Cerebellar cortex (tissue), 1 donor: ENCODE data around the gene PSPN.

ENCODE experiments used
- DNase-seq: peaks from one replicate; pipeline ENCODE4 v3.0.0-alpha.2; 2015; ENCODE audit warnings: low spot score

Gene PSPN, protein sequence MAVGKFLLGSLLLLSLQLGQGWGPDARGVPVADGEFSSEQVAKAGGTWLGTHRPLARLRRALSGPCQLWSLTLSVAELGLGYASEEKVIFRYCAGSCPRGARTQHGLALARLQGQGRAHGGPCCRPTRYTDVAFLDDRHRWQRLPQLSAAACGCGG

DNA sequence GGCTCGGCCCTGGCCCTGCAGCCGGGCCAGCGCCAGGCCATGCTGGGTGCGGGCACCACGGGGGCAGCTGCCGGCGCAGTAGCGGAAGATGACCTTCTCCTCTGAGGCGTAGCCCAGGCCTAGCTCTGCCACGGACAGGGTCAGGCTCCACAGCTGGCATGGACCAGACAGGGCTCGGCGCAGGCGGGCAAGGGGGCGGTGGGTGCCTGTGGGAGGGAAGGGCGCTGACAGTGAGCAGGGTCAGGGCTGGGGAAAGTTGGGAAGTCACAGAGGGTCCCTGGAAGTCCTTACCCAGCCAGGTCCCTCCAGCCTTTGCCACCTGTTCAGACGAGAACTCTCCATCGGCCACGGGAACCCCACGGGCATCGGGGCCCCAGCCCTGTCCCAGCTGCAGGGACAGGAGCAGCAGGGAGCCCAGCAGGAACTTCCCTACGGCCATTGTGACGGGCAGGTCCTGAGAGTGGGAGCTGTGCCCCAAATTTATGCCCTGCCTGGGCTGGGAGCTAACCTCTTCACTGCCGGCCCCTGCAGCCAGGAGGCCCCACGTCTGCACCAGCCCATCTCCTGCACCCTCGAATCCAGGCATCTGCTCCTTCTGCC is at the start of gene PSPN:
TSS of gene PSPN (minus strand) at position 523 of the 600 bp plus-strand sequence. CDS start at position 439, 84 bp downstream.
- DNase-seq = no peak

GRCh38 chr19:6424939-6425731 is 49.4 kb upstream of the PSPN start:
- DNase-seq = peak; percentile 100

DNA sequence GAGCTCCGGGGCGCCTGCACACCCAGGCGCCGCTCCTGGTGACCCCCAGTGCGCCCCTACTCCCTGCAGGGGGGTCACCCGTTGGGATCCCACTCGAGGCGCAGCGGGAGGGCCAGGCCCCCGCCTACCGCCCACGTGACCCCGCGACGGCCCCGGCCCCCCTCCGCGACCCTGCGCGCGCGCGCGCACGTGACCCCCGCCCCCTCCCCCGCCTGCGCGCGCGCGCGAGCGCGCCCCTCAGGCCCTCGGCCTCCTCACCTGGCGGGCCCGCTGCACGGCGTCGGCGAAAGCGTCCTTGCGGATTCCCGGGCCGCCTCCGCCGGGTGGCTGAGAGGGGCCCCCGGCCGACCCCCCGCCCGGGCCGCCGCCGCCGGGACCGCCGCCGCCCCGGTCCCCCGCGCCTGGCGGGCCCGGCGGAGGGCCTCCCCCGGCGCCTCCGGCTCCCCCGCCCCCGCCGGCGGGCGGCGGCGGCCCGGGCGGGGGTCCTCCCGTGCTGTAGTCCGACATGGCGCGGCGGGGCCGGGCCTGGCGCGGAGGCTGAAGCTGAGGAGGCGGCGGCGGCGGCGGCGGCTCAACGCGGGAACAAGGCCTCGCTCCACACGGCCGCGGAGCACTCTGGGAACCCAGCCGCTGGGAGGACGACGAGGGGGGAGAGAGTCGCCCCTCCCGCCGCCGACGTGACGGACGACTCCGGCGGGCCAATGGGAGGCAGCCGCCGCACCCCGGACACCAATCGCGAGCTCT is 48.6 kb upstream of the PSPN start, which contains the start of gene KHSRP:
TSS of gene KHSRP (minus strand) at position 617 of the 744 bp plus-strand sequence. CDS start at position 507, 110 bp downstream.
- no peak for DNase-seq

GRCh38 chr19:6423499-6424194 is 47.9 kb upstream of the PSPN start:
- DNase-seq = peak; percentile 46

DNA sequence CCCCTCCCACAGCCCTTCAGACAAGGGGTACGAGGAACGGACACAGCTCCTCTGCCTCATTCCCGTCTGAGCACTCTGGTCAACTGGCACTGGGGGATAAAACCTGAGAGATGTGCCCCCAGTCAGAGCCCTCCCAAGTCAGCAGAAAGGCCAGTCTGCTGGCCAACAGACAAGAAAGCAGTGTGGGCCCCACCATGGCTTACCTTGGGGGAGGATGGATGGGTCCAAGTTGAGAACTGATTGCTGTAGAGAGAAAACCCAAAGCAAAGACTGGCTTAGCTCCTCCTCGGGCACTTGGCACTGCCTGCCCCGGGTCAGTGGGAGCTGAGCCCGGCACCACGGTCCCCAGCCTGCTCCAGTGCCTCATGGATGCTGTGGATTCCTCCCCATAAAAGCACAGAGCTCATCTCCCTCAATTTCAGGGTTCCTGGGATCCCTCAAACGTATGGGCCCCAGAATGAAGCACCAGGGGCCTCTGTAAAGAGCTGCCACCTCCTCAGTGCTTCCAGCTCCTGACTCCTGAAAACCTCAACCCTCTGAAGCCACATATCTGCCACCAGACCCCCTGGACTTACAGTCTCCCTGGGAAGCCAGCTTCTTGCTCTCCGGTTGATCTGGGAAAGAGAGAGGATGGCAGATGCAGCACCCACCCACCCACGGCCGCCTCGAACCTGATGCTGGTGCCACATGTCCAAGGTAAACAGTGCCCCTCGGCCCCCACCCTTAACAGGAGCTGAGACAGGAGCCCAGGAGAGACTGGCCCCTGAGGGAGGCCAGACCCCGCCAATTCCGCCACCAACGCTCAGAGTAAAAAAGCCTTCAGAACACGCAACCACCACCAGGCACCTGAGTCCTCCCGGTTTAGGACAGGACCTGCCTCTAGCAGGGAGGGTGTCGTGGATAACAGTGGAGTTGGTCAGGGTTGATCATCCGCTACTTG is 45.6 kb upstream of the PSPN start:
- no peak for DNase-seq

DNA sequence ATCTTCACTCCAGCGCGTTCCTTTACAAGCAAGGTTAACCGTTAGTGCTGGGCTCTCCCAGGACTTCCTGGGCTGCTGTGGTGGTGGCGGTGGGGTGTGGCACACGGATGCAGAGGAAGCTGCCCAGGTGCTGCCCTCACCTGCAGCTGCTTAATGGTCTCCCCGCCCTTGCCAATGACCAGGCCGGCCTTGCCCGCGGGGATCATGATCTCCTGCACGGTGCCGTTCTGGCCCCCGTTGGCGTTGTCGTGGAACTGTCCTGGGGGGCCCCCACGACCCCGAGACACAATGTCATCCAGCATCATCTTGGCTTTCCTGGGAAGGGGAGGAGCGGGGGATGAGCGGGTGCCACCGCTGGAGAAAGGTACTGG is 42.8 kb upstream of the PSPN start:
- no peak for DNase-seq

DNA sequence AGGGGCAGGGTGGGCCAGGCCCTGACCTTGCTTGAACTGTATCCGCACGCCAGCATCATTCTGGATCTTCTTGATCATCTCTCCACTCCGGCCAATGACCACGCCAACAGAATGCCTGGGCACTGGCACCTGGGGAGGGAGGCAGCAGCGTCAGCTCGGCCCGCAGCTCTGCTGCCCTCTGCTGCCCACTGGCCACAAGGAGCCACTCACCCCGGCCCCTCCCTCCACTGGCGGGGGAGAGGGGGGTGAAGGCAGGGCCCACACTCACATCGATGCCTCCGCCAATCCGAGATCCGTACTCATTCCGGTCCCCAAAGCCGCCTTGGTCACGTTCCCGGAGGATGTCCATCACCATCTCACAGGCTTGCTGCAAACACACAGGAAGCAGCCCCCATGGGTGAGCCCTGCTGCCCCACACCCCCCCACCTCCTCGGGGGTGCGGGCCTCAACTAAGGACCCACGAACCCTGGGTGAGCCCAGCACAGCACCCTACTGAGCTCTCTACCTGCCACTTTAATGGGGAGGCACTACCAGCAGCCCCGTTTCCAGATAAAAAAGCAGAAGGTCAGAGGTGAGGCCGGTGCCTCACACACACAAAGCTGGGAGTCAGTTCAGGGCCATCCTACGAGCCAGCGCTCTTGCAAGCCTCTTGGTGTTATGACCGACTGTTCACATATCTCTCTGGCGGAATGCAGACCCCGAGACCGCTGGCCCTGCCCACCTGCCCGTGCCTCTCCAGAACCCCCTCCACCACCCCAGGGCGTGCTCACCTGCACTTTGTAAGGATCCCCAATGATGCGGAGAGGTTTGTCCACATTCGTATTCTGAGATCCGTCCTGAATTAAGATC is 42.2 kb upstream of the PSPN start:
- DNase-seq = peak; percentile 80

- no peak for DNase-seq
These were observed 41.1 kb upstream of the PSPN start for GRCh38 chr19:6416658-6417405.

DNA sequence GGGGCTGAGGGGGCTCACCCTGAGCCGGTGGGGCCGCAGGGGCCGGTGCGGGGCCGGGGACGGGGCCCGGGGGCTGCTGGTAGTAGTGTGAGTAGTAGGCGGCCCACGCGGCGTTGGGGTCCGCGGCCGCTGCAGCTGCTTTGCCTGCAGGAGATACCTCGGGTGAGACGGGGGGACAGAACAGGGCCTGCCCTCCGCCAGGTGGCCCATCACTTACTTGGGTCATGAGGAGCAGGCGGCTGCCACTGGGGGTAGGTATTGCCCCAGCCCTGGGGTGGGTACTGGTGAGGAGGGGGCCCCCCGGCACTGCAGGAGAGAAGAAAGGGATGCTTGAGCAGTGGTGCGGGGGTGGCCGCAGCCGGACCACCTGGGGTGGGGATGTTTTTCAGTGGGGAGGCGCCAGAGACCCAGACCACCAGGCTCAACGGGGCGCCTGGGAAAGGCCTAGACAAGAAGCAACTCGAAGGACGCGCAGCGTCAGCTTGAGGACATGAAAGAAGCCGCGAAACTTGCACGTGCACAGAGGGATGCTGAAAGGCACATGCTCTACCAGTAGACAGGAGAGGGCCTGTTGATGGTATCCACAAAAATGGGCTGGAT is 40.0 kb upstream of the PSPN start:
- DNase-seq = no peak

DNA sequence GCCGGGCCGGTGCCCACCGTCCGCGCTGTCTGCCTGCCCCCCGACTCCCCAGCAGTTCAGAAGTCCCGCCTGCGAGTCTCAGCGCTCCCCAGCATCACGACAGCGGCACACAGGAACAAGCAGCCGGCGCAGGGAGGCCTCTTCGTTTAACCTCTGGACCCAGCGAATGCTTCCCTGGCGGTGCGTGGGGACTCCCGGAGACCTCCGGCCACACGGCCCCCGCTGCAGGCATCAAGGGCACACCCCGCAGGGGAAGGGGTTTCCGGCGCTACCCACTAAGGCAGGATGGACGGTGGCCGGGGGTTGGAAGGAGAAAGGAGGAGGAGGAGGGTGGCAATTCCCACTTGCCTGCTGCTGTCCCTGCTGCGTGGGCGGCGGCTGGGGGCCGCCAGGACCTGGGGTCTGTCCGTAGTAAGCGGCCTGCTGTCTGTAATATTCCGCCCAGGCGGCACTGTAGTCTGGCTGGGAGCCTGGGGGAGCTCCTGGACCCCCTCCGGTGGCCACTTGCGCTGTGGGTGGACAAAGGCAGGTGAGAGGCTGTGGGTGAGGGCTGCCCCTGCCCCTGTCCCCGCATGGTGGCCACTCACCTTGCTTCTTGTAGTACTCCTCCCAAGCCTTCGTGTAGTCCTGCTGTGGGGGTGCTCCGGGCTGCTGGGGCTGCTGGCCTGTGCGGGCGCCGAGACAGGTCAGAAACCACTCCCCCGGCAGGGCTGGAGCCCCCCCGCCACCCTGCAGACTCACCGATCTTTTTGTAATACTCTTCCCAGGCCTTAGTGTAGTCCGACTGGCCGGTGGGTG is 39.3 kb upstream of the PSPN start:
- no peak for DNase-seq

- peak; percentile 38 for DNase-seq
These were observed 38.2 kb upstream of the PSPN start for GRCh38 chr19:6413721-6414643.

GRCh38 chr19:6413291-6413690 is 37.6 kb upstream of the PSPN start:
- no peak for DNase-seq

DNA sequence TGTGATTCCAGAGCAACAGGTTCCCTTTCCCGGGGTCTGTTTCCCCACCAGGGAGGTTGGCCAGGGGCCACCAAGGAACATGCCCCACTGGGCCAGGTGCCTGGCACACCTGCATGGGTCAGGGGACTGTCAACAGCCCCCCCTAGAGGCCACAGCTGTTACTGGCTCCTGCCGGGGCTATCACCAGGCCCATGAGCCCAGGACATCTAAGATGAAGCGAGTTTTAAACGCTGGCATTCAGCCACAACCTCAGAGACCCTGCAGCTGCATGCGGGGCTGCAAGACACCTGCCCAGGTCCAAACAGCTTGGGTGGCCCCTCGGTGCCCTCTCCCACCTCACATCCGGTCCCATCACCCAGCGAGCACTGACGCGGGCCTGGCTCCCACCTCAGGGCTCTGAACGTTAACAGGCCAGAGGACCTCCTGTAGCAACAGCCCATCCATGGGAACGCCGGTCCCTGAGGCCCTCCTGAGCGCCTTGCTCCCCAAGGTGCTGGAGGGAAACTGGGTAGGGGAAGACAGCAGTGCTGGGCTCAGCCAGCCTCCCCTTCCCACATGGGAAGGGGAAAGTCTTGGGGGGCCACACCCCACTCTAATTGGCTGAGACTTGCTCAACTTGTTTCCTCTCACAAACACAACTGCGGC is 36.8 kb upstream of the PSPN start:
- peak; percentile 63 for DNase-seq

- no peak for DNase-seq
These were observed 36.3 kb upstream of the PSPN start for GRCh38 chr19:6412061-6412446.

DNA sequence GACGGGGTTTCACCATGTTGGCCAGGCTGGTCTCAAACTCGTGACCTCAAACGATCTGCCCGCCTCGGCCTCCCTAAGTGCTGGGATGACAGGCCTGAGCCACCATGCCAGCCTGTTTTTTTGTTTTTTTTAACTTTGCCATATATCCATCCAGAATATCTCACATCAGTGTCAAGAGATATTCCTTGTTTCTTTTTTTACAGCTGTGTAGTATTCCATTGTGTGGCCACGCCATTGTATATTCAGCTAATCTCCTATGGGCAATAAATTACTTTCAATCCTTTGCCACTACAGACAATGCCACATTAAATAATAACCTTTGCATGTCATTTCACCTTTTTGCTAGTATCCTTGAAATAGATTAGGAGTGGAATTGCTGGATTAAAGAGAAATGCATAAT is 33.6 kb upstream of the PSPN start:
- DNase-seq = no peak

DNA sequence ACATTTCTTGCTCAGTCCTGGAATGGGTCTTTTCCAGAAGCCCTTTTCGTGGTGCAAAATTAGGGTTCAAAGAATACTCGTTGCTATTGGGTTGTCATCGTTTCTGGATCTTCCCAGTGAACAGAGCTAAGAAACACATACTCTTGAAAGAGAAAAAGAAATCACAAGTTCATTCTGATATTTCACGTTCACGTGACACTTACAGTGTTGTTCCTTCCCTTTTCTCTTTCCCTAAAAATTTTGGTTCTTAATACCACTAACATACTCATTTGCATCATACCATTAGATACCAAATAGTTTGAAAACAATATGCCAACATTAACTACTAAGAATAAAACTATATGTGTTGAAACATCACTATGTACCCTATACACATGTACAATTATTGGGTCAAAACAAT is 30.7 kb upstream of the PSPN start:
- DNase-seq = no peak
